Measurements from ENCODE around the gene NAA50.

GRCh38 chr3:113685956-113686721, 59.9 kb downstream of the NAA50 start:
- TF ChIP-seq CTCF (IDR thresholded peaks at IDR 0.05; ENCODE audit: low read length) (no peak), EZH2phosphoT487 (IDR thresholded peaks at IDR 0.05; ENCODE audit: low read length) (no peak)

Data from MM.1S (cell line).